ENCODE results near the gene FYN. TPM values are rescaled to one million over a fixed set of nuclear protein-coding genes. Genes with fewer than 3 reads are reported as not detected.

FYN gene
- polyA plus RNA-seq, 1 donor (not counting 4 experiments of a cell fraction or from before 2014, with no cell fraction given) = 24.7 TPM

- H3K27me3 ChIP-seq (ENCODE audit: control insufficient read depth, extremely low read depth, insufficient read depth, low read length) = no peaks in the 10 kb centered on the region
- FAIRE-seq (no peak), DNase-seq (ENCODE audit: low read depth, low spot score) (no peak)
- no peaks in the 10 kb centered on the region for H4K20me1 ChIP-seq (ENCODE audit: control insufficient read depth, extremely low read depth, insufficient read depth, low read length)
- no peaks in the 10 kb centered on the region for H3K9me3 ChIP-seq (ENCODE audit: control insufficient read depth, low read depth, low read length)
- no peaks in the 10 kb centered on the region for H3K79me2 ChIP-seq (ENCODE audit: control insufficient read depth, insufficient read depth, low read length)
- H3K9ac ChIP-seq (ENCODE audit: control insufficient read depth, extremely low read depth, insufficient read depth, low read length) = no peak overlapping the region
- H3K27ac ChIP-seq (ENCODE audit: control insufficient read depth, insufficient read depth, low read length) = no peak overlapping the region
- no peaks in the 10 kb centered on the region for H3K9me1 ChIP-seq (ENCODE audit: control insufficient read depth, extremely low read depth, insufficient read depth, low read length)
- dilution Hi-C loops (cut with MboI; ENCODE audit: extremely low pct_ligation_motif_present, low sequenced_read_pairs) = no loop called here
- H2AFZ ChIP-seq (ENCODE audit: control insufficient read depth, low read length) = no peak overlapping the region
- no peak overlapping the region for H3K4me2 ChIP-seq (ENCODE audit: control insufficient read depth, extremely low read depth, insufficient read depth, low read depth, low read length)
- H3K36me3 ChIP-seq (ENCODE audit: control insufficient read depth in 2 of 2, extremely low read depth in 1 of 2, insufficient read depth in 2 of 2, low read length in 2 of 2) = peaks cover 0 to 6% of the 10 kb centered on the region in 2 experiments
- peaks cover 8% of the 10 kb centered on the region for H3K4me1 ChIP-seq (ENCODE audit: control insufficient read depth, extremely low read depth, insufficient read depth, low read length)
- TF ChIP-seq EZH2 (IDR thresholded peaks at IDR 0.05; ENCODE audit: low read length) (no peak), CTCF (optimal IDR thresholded peaks at IDR 0.05 in 1 of 3, IDR thresholded peaks at IDR 0.05 in 1 of 3, conservative IDR thresholded peaks at IDR 0.05 in 1 of 3; ENCODE audit: extremely low read depth in 1 of 3, insufficient read depth in 2 of 3, low read length in 3 of 3) (no peak)
- H3K4me3 ChIP-seq (ENCODE audit: control insufficient read depth in 2 of 3, extremely low read depth in 1 of 3, insufficient read depth in 2 of 3, low read depth in 1 of 3, low read length in 3 of 3) = no peak overlapping the region
These were observed 113.9 kb downstream of the FYN start for GRCh38 chr6:111759331-111759835.

DNA sequence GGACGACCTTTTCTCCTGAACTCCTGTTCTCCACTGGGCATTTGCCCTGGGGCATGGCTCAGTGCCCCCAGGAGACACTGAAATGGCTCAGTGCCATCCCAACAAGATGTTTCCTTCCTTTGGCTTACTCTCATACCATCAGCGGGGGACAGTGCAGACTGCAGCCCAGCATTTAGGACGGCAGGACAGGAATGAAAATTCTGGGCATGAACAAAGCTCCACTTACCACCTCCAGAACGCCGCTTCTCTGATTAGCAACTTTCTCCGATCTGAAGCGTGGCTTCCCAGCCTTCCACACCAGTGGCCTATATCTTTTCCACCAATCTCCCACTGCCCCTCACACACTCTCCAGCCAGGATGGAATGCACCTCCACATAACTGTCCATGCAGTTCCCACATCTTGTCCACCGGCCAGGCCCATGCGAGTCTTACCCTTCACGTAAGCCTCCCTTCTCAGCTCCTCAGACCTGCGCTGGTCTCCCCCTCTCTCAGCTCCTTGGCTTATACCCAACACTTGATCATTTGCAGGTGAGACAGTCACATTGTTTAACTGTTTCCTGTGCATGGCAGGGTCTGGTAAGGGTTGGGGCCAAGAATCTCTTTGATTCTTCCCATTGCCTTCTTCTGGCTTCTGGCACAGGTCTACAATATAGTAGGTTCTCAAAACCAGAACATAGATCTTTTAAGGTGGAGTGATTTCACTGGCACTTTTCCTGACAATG, 114.5 kb downstream of the FYN start:
- H3K9me1 ChIP-seq (ENCODE audit: control insufficient read depth, extremely low read depth, insufficient read depth, low read length) = no peaks in the 10 kb centered on the region
- no peak overlapping the region for H3K4me3 ChIP-seq (ENCODE audit: control insufficient read depth in 2 of 3, extremely low read depth in 1 of 3, insufficient read depth in 2 of 3, low read depth in 1 of 3, low read length in 3 of 3)
- H3K27ac ChIP-seq (ENCODE audit: control insufficient read depth, insufficient read depth, low read length) = no peak overlapping the region
- H2AFZ ChIP-seq (ENCODE audit: control insufficient read depth, low read length) = no peak overlapping the region
- no peaks in the 10 kb centered on the region for H3K27me3 ChIP-seq (ENCODE audit: control insufficient read depth, extremely low read depth, insufficient read depth, low read length)
- peaks cover 8% of the 10 kb centered on the region for H3K4me1 ChIP-seq (ENCODE audit: control insufficient read depth, extremely low read depth, insufficient read depth, low read length)
- H3K36me3 ChIP-seq (ENCODE audit: control insufficient read depth in 2 of 2, extremely low read depth in 1 of 2, insufficient read depth in 2 of 2, low read length in 2 of 2) = peaks cover 0 to 6% of the 10 kb centered on the region in 2 experiments
- H4K20me1 ChIP-seq (ENCODE audit: control insufficient read depth, extremely low read depth, insufficient read depth, low read length) = no peaks in the 10 kb centered on the region
- dilution Hi-C loops (cut with MboI; ENCODE audit: extremely low pct_ligation_motif_present, low sequenced_read_pairs) = no loop called here
- TF ChIP-seq EZH2 (IDR thresholded peaks at IDR 0.05; ENCODE audit: low read length) = no peak
- no peak for TF ChIP-seq CTCF (optimal IDR thresholded peaks at IDR 0.05 in 1 of 3, IDR thresholded peaks at IDR 0.05 in 1 of 3, conservative IDR thresholded peaks at IDR 0.05 in 1 of 3; ENCODE audit: extremely low read depth in 1 of 3, insufficient read depth in 2 of 3, low read length in 3 of 3)
- H3K4me2 ChIP-seq (ENCODE audit: control insufficient read depth, extremely low read depth, insufficient read depth, low read depth, low read length) = no peak overlapping the region
- FAIRE-seq (no peak), DNase-seq (ENCODE audit: low read depth, low spot score) (no peak)
- no peaks in the 10 kb centered on the region for H3K9me3 ChIP-seq (ENCODE audit: control insufficient read depth, low read depth, low read length)
- no peaks in the 10 kb centered on the region for H3K79me2 ChIP-seq (ENCODE audit: control insufficient read depth, insufficient read depth, low read length)
- H3K9ac ChIP-seq (ENCODE audit: control insufficient read depth, extremely low read depth, insufficient read depth, low read length) = no peak overlapping the region
